Cardiac fibroblast (primary cell): ENCODE measurements around the gene GARS1.

Experiments
- DNase-seq, 2 donors: peaks; one replicate each; pipeline versions ENCODE4 v3.0.0 to v3.0.0-alpha.2; 2010; ENCODE audit warnings: low read depth in 2 of 2
- H3K4me3 ChIP-seq, 2 donors: replicated peaks in 1 of 2; 1 replicate in 1 of 2; 2 replicates in 1 of 2; pipeline ENCODE4 v1.5.1; 2011; ENCODE audit warnings: low read depth in 2 of 2, low read length in 2 of 2, mild to moderate bottlenecking in 2 of 2, moderate library complexity in 1 of 2
- CTCF ChIP-seq: IDR thresholded peaks from one replicate; pipeline ENCODE4 v1.5.1; 2011; ENCODE audit warnings: low read depth, mild to moderate bottlenecking, low read length, inconsistent platforms

GARS1 gene

DNA sequence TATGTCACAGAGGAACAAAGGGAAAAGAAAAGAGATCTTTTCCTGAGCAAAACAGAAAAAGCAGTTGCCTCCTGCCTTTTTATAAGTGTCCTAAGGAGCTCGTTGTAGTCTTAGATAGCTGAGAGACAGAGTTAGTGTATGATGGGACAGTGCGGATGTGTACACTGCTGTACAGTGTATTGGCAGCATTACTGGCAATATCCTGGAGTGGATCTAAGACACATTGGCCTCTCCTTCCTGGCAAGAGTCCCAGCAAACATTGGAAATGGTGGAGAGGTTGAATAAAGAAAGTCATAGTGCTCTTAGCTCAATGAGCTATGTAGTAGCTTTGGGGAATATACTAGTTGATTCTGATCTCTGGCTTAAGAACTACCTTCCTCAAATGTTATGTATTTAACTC lies 22.7 kb downstream of the GARS1 start:
- H3K4me3 ChIP-seq = no peak overlapping the region
- no peak for TF ChIP-seq CTCF
- no peak for DNase-seq

GRCh38 chr7:30618080-30618676 lies 23.5 kb downstream of the GARS1 start:
- TF ChIP-seq CTCF = no peak
- no peak for DNase-seq
- H3K4me3 ChIP-seq = no peak overlapping the region

- no peak for TF ChIP-seq CTCF
- DNase-seq = no peak
- H3K4me3 ChIP-seq = no peak overlapping the region
Measured at GRCh38 chr7:30618961-30619360, 24.3 kb downstream of the GARS1 start.

- TF ChIP-seq CTCF = no peak
- H3K4me3 ChIP-seq = no peak overlapping the region
- DNase-seq = no peak
Measured at GRCh38 chr7:30625283-30625682, 30.6 kb downstream of the GARS1 start.

GRCh38 chr7:30627026-30627425 lies 32.3 kb downstream of the GARS1 start:
- DNase-seq = no peak
- TF ChIP-seq CTCF = no peak

DNA sequence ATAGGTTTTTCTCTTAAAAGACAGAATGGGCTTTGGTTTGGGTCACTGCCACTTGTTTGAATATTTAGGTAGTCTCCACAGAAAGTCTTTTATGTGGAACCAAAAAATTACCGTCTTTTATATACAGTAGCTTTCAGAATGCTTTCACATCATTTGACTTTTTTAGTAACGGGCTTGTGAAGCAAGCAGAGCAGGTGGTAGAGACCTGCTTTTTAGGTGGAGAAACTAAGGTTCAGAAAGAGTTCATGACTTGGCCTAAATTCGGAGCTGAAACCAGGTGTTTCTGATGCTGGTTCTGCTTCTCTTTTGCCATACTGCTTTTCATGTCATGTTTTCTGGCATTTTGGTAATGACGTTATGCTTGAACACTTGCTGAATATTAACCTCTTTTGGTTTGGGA lies 36.3 kb downstream of the GARS1 start:
- H3K4me3 ChIP-seq = no peak overlapping the region
- no peak for TF ChIP-seq CTCF
- DNase-seq = no peak

More at GRCh38 chr7:30627026-30627425, 32.3 kb downstream of the GARS1 start:
- H3K4me3 ChIP-seq = no peak overlapping the region

- H3K4me3 ChIP-seq = no peak overlapping the region
- no peak for TF ChIP-seq CTCF
- no peak for DNase-seq
Measured at GRCh38 chr7:30633223-30633622, 38.5 kb downstream of the GARS1 start.
